ENCODE measurements around the gene FNDC3B.

DNA sequence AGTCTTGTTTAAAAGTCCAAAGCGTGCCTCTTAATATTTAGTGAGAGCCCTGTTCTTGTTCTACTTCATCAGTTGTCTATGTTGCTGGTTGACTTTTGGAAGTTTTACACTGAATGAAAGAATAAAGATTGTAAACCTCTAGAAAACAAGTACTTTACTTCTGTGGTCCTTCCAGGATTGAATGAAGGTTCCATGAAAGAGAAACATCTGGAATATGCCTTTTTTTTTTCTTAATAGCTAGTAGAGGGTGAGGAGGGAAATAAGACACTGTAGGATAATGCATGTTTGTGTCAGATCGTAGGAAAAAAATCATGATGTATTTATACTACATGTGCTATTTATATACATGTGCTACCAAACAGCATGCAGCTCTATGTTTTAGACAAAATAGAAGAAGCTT is 205.9 kb downstream of the FNDC3B start:
- no peak for TF ChIP-seq POLR2A (IDR thresholded peaks at IDR 0.05)
- no peak for TF ChIP-seq CTCF (IDR thresholded peaks at IDR 0.05)
